ENCODE measurements around the gene HOTAIR. TPM values are rescaled to one million over a fixed set of nuclear protein-coding genes. Genes with fewer than 3 reads are reported as not detected.

HOTAIR gene
- total and polyA plus RNA-seq, 7 donors: 0.23 to 0.53 (median 0.25) TPM; not detected in 4

DNA sequence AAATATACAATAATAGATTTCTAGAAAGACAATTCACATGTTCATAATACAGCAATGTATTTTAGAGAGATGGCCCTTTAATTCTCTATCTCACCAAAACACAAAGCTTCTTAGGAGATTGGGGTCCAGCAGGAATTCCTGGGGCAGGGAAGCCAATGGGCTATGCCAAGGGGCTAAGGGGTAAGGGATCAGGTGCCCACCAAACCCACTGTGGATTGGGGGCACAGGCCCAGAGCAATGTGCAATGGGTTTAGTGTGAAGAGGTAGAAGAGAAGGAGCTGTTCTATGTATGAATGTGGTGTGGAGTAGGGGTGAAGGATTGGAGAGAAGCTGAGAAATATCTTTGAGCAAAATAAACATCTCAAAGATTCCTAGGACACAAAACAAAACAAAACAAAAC, 33.6 kb downstream of the HOTAIR start:
- intact Hi-C loops (cut with DNase I): no loop called here
- H3K27me3 ChIP-seq (ENCODE audit: insufficient read depth in 3 of 3, low read length in 2 of 3): peaks cover 0 to 100% (median 54%) of the 10 kb centered on the region in 3 donors
- no peak for TF ChIP-seq CTCF (IDR thresholded peaks at IDR 0.05)
- H3K27ac ChIP-seq: no peak overlapping the region
- no peaks in the 10 kb centered on the region for H3K36me3 ChIP-seq (ENCODE audit: insufficient read depth in 1 of 2, low read depth in 1 of 2)
- H3K4me3 ChIP-seq: no peak overlapping the region
- no peak for ATAC-seq
- H3K9me3 ChIP-seq: no peaks in the 10 kb centered on the region
- peaks cover 9% of the 10 kb centered on the region for H3K4me1 ChIP-seq
- no peak for DNase-seq

DNA sequence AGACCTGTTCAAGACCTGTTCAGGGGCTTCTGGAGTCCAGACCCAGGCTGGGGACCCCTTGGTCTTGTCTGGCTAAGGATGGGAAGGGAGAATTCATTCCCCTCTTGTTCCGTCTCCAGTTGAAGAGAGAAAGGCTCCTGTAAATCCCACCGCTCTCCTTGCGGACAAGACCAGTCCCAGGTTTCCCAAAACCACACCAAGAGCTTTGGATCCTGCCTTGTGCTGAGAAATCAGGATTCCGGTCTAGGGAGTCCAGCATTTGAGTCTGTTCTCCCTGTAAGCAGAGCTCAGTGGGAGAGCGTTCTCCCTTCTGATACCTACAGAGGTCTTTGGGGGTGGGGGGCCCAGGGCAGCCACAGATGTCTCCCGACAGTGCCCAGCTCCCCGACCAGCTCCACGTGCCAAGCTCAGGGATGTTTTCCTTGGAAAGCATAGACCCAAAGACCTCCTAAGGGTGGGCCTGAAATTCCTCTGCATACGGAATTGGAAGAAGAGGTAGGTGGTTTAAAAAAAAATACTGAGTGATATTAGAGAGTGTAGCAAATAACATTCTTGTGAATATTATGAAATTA, 34.2 kb downstream of the HOTAIR start:
- 24 to 57% (median 48%) methylated on average over 9 of the region's 9 CpGs for WGBS, 3 donors
- Histone ChIP-seq H3K27ac (no peak overlapping the region), H3K36me3 (ENCODE audit: insufficient read depth in 1 of 2, low read depth in 1 of 2) (no peaks in the 10 kb centered on the region), H3K4me1 (peaks cover 9% of the 10 kb centered on the region), H3K4me3 (no peak overlapping the region), H3K9me3 (no peaks in the 10 kb centered on the region), H3K27me3 (ENCODE audit: insufficient read depth in 3 of 3, low read length in 2 of 3) (peaks cover 0 to 100% (median 57%) of the 10 kb centered on the region in 3 donors)
- intact Hi-C loops (cut with DNase I): no loop called here
- ATAC-seq (no peak), DNase-seq (no peak)
- no peak for TF ChIP-seq CTCF (IDR thresholded peaks at IDR 0.05)

DNA sequence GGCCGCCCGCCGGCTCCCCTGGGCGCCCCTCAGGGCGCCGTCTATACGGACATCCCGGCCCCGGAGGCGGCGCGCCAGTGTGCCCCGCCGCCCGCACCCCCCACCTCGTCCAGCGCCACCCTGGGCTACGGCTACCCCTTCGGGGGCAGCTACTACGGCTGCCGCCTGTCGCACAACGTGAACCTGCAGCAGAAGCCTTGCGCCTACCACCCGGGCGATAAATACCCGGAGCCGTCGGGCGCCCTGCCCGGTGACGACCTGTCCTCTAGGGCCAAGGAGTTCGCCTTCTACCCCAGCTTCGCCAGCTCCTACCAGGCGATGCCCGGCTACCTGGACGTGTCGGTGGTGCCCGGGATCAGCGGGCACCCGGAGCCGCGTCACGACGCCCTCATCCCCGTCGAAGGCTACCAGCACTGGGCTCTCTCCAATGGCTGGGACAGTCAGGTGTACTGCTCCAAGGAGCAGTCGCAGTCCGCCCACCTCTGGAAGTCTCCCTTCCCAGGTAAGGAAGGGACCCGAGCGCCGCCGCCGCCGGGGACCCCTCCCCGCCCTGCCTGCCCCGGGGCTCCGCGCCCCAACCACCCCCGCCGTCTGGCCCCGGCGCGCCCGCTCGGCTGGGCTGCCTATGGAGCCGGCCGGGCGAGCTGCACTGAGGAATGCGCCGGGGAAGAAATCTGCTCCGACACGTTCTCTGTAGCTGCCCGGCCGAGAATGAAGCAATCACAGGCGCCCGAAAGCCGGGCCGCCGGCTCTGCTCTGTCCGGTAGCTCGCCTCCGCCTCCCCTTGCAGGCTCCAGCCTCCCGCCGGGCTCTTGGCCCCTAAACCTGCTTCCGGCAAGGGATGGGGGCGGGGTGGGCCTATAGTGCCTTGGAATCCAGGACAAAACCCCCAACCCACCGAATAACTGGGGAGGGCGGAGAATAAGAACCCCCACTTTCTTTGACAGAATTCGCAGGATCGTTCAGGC, 35.3 kb downstream of the HOTAIR start:
- H3K4me1 ChIP-seq: peaks cover 9% of the 10 kb centered on the region
- H3K27me3 ChIP-seq (ENCODE audit: insufficient read depth in 3 of 3, low read length in 2 of 3): peaks cover 0 to 100% (median 56%) of the 10 kb centered on the region in 3 donors
- peak overlapping the region; percentile 58 for H3K4me3 ChIP-seq
- DNase-seq (peak in 1 of 2 donors; percentile 58), ATAC-seq (peak in 3 of 4 donors; percentile 31 to 47 (median 34))
- 4 to 6% (median 4%) methylated on average over 61 to 91 of the region's 91 CpGs for WGBS, 3 donors
- H3K36me3 ChIP-seq (ENCODE audit: insufficient read depth in 1 of 2, low read depth in 1 of 2): no peaks in the 10 kb centered on the region
- intact Hi-C loops (cut with DNase I): no loop called here
- no peak overlapping the region for H3K27ac ChIP-seq
- no peaks in the 10 kb centered on the region for H3K9me3 ChIP-seq
- TF ChIP-seq CTCF (IDR thresholded peaks at IDR 0.05): no peak

DNA sequence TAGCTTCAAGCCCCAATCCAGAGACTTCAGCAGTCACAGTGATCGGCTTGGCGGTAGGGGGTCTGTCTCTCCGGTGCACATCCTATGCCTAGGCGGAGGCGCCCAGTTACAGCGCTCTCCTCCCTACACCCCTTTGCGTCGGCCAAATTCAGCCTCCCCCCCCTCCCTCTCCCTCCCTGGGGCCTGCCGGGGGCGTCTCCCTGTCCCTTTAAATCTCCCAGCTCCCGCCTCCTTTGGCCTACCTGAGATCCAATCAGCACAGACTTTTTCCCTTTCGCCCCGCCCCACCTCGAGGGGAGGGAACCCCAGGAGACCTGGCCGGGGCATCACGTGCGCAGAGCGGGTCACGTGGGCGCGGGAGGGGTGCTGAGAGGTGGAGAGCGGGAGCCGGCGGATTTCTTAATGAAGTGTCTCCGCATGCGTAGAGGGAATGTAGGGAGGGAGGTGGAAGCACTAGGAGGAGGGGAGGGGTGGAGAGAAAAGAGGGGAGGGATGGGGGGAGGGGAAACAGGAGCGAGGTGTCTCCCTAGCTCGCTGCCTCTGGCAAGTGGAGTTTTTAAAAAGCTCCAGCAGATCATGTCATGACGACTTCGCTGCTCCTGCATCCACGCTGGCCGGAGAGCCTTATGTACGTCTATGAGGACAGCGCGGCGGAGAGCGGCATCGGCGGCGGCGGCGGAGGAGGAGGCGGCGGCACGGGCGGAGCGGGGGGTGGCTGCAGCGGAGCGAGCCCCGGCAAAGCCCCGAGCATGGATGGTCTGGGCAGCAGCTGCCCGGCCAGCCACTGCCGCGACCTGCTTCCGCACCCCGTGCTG, 36.2 kb downstream of the HOTAIR start, which contains the start of gene HOXC13:
HOXC13 (plus strand) TSS at position 506 of the 815 bp plus-strand sequence; CDS start at position 582, 76 bp downstream.
- ATAC-seq (peak; percentile 90 to 100 (median 98)), DNase-seq (peak; percentile 72 to 93)
- Histone ChIP-seq H3K4me1 (peaks cover 9% of the 10 kb centered on the region), H3K27ac (no peak within 1 kb of the TSS), H3K4me3 (peak within 1 kb of the TSS; percentile 58), H3K27me3 (ENCODE audit: insufficient read depth in 3 of 3, low read length in 2 of 3) (peaks cover 0 to 100% (median 56%) of the 10 kb centered on the region in 3 donors), H3K36me3 (ENCODE audit: insufficient read depth in 1 of 2, low read depth in 1 of 2) (no peaks in the 10 kb centered on the region), H3K9me3 (no peaks in the 10 kb centered on the region)
- WGBS, 3 donors: 1 to 4% (median 2%) methylated on average over 45 to 56 of the region's 56 CpGs
- TF ChIP-seq CTCF (IDR thresholded peaks at IDR 0.05): no peak
- intact Hi-C loops (cut with DNase I): no loop called here

Measured in psoas muscle (tissue), 8 donors.